K562 (cell line): Measurements from ENCODE around the gene TULP3. TPM values are rescaled to one million over a fixed set of nuclear protein-coding genes. Genes with fewer than 3 reads are reported as not detected.

ENCODE experiments used
- ASH1L ChIP-seq: fragments of 450-650 bp; IDR thresholded peaks from 2 replicates; pipeline ENCODE4 v1.6.1; 2018; ENCODE audit warnings: borderline replicate concordance, mild to moderate bottlenecking, low read depth; ENCODE audit not compliant: partially characterized antibody
- CBFA2T3 ChIP-seq: fragments of 450-650 bp; IDR thresholded peaks from 2 replicates; pipeline ENCODE4 v1.6.1; 2017
- CREB1 ChIP-seq, 2 experiments: sonication (generic) in 1 of 2; formaldehyde crosslinking in 1 of 2; IDR thresholded peaks; 2 replicates each; pipeline versions ENCODE4 v1.6.1 to v1.8.0; 2012 to 2022; ENCODE audit warnings: inconsistent platforms in 1 of 2, mild to moderate bottlenecking in 1 of 2, missing genetic modification reagents in 1 of 2, moderate library complexity in 1 of 2
- DLX4 ChIP-seq: fragments of 250-450 bp; sonication (Bioruptor Pico); IDR thresholded peaks from 2 replicates; pipeline ENCODE4 v1.6.1; 2021; ENCODE audit warnings: mild to moderate bottlenecking
- HDAC6 ChIP-seq: IDR thresholded peaks from 2 replicates; pipeline ENCODE4 v1.6.1; 2012; ENCODE audit warnings: low read depth, mild to moderate bottlenecking, control low read depth, inconsistent platforms, low read length, moderate library complexity
- KDM1A ChIP-seq, 2 experiments: fragments of 450-650 bp; IDR thresholded peaks; 2 replicates each; pipeline ENCODE4 v1.6.1; 2016; ENCODE audit warnings: mild to moderate bottlenecking in 2 of 2
- MEF2A ChIP-seq: IDR thresholded peaks from 2 replicates; pipeline ENCODE4 v1.6.1; 2011; ENCODE audit warnings: low read depth, mild to moderate bottlenecking, low read length, moderate library complexity; ENCODE audit not compliant: control insufficient read depth
- MYBL2 ChIP-seq, 2 experiments: fragments of 450-650 bp in 1 of 2; sonication (generic) in 1 of 2; formaldehyde crosslinking in 1 of 2; IDR thresholded peaks; 2 replicates each; pipeline versions ENCODE4 v1.6.1 to v1.8.1; 2017 to 2022; ENCODE audit warnings: borderline replicate concordance in 1 of 2, inconsistent platforms in 1 of 2, low read depth in 1 of 2, mild to moderate bottlenecking in 1 of 2, missing genetic modification reagents in 1 of 2, moderate library complexity in 1 of 2
- NFIC ChIP-seq: fragments of 450-650 bp; IDR thresholded peaks from 2 replicates; pipeline ENCODE4 v1.6.1; 2017; ENCODE audit warnings: mild to moderate bottlenecking, inconsistent platforms
- NRF1 ChIP-seq, 2 experiments: fragments of 450-650 bp; IDR thresholded peaks in 1 of 2; conservative IDR thresholded peaks in 1 of 2; 2 replicates each; pipeline ENCODE4 v1.6.1; 2014; ENCODE audit warnings: mild to moderate bottlenecking in 2 of 2
- POLR2B ChIP-seq: fragments of 450-650 bp; IDR thresholded peaks from 2 replicates; pipeline ENCODE4 v1.6.1; 2018; ENCODE audit warnings: low read depth; ENCODE audit not compliant: partially characterized antibody
- PURB ChIP-seq: sonication (generic); formaldehyde crosslinking; IDR thresholded peaks from 2 replicates; pipeline ENCODE4 v1.9.0; 2021; ENCODE audit warnings: low read depth, mild to moderate bottlenecking, missing genetic modification reagents
- SRSF1 ChIP-seq: fragments of 200-400 bp; formaldehyde crosslinking; IDR thresholded peaks from 2 replicates; pipeline ENCODE4 v1.6.1; 2017; ENCODE audit warnings: mild to moderate bottlenecking, low read depth, low read length, moderate library complexity
- ZBTB11 ChIP-seq, 3 experiments: fragments of 200-800 bp in 1 of 3; fragments of 250-450 bp in 1 of 3; fragments of 450-650 bp in 1 of 3; sonication (Bioruptor Pico) in 1 of 3; sonication (Bioruptor generic) in 1 of 3; formaldehyde crosslinking in 1 of 3; IDR thresholded peaks; 2 replicates each; pipeline versions ENCODE4 v1.6.1 to v1.8.0; 2016 to 2022; ENCODE audit warnings: mild to moderate bottlenecking in 2 of 3, missing genetic modification characterization in 2 of 3, missing compliant biosample characterization in 1 of 3, moderate library complexity in 1 of 3
- ZFP30 ChIP-seq: fragments of 250-450 bp; sonication (Bioruptor Pico); IDR thresholded peaks from 2 replicates; pipeline ENCODE4 v1.8.0; 2022; ENCODE audit warnings: moderate library complexity, mild to moderate bottlenecking, inconsistent platforms, borderline replicate concordance
- ZNF134 ChIP-seq: fragments of 250-450 bp; sonication (Bioruptor Pico); conservative IDR thresholded peaks from 2 replicates; pipeline ENCODE4 v1.4.0; 2020
- ZNF174 ChIP-seq: fragments of 250-450 bp; sonication (Bioruptor Pico); IDR thresholded peaks from 2 replicates; pipeline ENCODE4 v1.4.0; 2020; ENCODE audit warnings: mild to moderate bottlenecking
- ZNF592 ChIP-seq: fragments of 450-650 bp; IDR thresholded peaks from 2 replicates; pipeline ENCODE4 v1.6.1; 2017; ENCODE audit warnings: antibody characterized with exemption, mild to moderate bottlenecking
- polyA plus RNA-seq, 8 experiments: library from polyadenylated mRNA; depleted of rRNA in 4 of 8; stranded (reverse) in 5 of 8; unstranded in 3 of 8; fragments of >200 nt; fragmentation: Nextera tagmentation in 2 of 8; fragmentation: Illumina TruSeq in 1 of 8; extraction: Ambion mirVana in 2 of 8; extraction: Trizol in 1 of 8; gene quantifications; 2 replicates each; pipeline versions ENCODE4 v1.2.1 to v1.2.3, GENCODE V29; 2011 to 2014; ENCODE audit warnings: inconsistent platforms in 1 of 8, missing spikeins in 1 of 8
- total RNA-seq, 7 experiments: library from RNA; depleted of rRNA in 6 of 7; stranded (reverse); fragments of >200 nt in 6 of 7; fragmentation: Illumina TruSeq in 2 of 7; extraction: Trizol in 2 of 7; gene quantifications; 2 replicates each; pipeline versions ENCODE4 v1.2.1 to v1.2.3, GENCODE V29; 2011 to 2021; ENCODE audit warnings: low replicate concordance in 1 of 7

The TULP3 gene
- total and polyA plus RNA-seq, 9 of the 15 experiments (the other 6 are each of a cell fraction or from before 2014, with no cell fraction given): 3.6 to 13.3 (median 7.3) TPM

GRCh38 chr12:2890388-2891239 lies at the start of gene TULP3 (continued):
- TF ChIP-seq ZBTB11 (CRISPR knock-in tag; IDR thresholded peaks at IDR 0.05): no peak
- no peak for TF ChIP-seq ZNF174 (CRISPR knock-in tag)
- no peak for TF ChIP-seq SRSF1
- TF ChIP-seq CREB1 (IDR thresholded peaks at IDR 0.05): peak; percentile 41; the same call in 1 of the 2 replicates
- TF ChIP-seq CREB1 (CRISPR knock-in tag; IDR thresholded peaks at IDR 0.05): peak; percentile 68
- TF ChIP-seq HDAC6: no peak
- TF ChIP-seq CBFA2T3: no peak
- TF ChIP-seq POLR2B: peak; percentile 48
- TF ChIP-seq KDM1A (IDR thresholded peaks at IDR 0.05): no peak
- TF ChIP-seq MEF2A: no peak
- peak; percentile 81 for TF ChIP-seq ZNF592
- TF ChIP-seq PURB (CRISPR knock-in tag): no peak
- peak; percentile 92 for TF ChIP-seq ASH1L
- TF ChIP-seq NRF1 (conservative IDR thresholded peaks at IDR 0.05 in 1 of 2, IDR thresholded peaks at IDR 0.05 in 1 of 2): peak; percentile 93 to 94
- TF ChIP-seq NFIC: peak; percentile 91
- no peak for TF ChIP-seq DLX4 (CRISPR knock-in tag)
- no peak for TF ChIP-seq ZNF134 (CRISPR knock-in tag)
- no peak for TF ChIP-seq MYBL2 (IDR thresholded peaks at IDR 0.05; ENCODE audit: low read depth)
- TF ChIP-seq MYBL2 (CRISPR knock-in tag; IDR thresholded peaks at IDR 0.05; ENCODE audit: borderline replicate concordance): no peak
- no peak for TF ChIP-seq ZFP30 (CRISPR knock-in tag)
